ENCODE data around the gene PTPRD. TPM values are rescaled to one million over a fixed set of nuclear protein-coding genes. Genes with fewer than 3 reads are reported as not detected.

Gene PTPRD
- polyA plus RNA-seq, 1 experiment, result 0.39 TPM

- CTCF ChIA-PET, result no interaction called here
- no peak for DNase-seq (ENCODE audit: low read depth)
- POLR2A ChIA-PET, result no interaction called here
- TF ChIP-seq CTCF (IDR thresholded peaks at IDR 0.05; ENCODE audit: insufficient read depth, low read depth, low read length), result no peak
- Histone ChIP-seq H3K27me3 (ENCODE audit: control insufficient read depth, insufficient read depth, low read length) (no peaks in the 10 kb centered on the region), H3K36me3 (ENCODE audit: control insufficient read depth, insufficient read depth, low read length) (no peaks in the 10 kb centered on the region), H3K4me3 (ENCODE audit: low read depth, low read length) (no peak overlapping the region)
Observed at GRCh38 chr9:10411272-10411671, 201.5 kb downstream of the PTPRD start.

GRCh38 chr9:10403283-10403682, 209.5 kb downstream of the PTPRD start:
- Histone ChIP-seq H3K36me3 (ENCODE audit: control insufficient read depth, insufficient read depth, low read length) (no peaks in the 10 kb centered on the region), H3K27me3 (ENCODE audit: control insufficient read depth, insufficient read depth, low read length) (no peaks in the 10 kb centered on the region), H3K4me3 (ENCODE audit: low read depth, low read length) (no peak overlapping the region)
- DNase-seq (ENCODE audit: low read depth), result no peak
- TF ChIP-seq CTCF (IDR thresholded peaks at IDR 0.05; ENCODE audit: insufficient read depth, low read depth, low read length), result no peak
- POLR2A ChIA-PET, result no interaction called here
- CTCF ChIA-PET, result no interaction called here

- Histone ChIP-seq H3K4me3 (ENCODE audit: low read depth, low read length) (no peak overlapping the region), H3K27me3 (ENCODE audit: control insufficient read depth, insufficient read depth, low read length) (no peaks in the 10 kb centered on the region), H3K36me3 (ENCODE audit: control insufficient read depth, insufficient read depth, low read length) (no peaks in the 10 kb centered on the region)
- no peak for TF ChIP-seq CTCF (IDR thresholded peaks at IDR 0.05; ENCODE audit: insufficient read depth, low read depth, low read length)
- ChIA-PET CTCF (no interaction called here), POLR2A (no interaction called here)
- DNase-seq (ENCODE audit: low read depth), result no peak
Observed at GRCh38 chr9:10396615-10397014, 216.2 kb downstream of the PTPRD start.

GRCh38 chr9:10387282-10387681, 225.5 kb downstream of the PTPRD start:
- DNase-seq (ENCODE audit: low read depth), result no peak
- no peaks in the 10 kb centered on the region for H3K36me3 ChIP-seq (ENCODE audit: control insufficient read depth, insufficient read depth, low read length)
- CTCF ChIA-PET, result no interaction called here
- no peaks in the 10 kb centered on the region for H3K27me3 ChIP-seq (ENCODE audit: control insufficient read depth, insufficient read depth, low read length)
- H3K4me3 ChIP-seq (ENCODE audit: low read depth, low read length), result no peak overlapping the region
- POLR2A ChIA-PET, result no interaction called here
- TF ChIP-seq CTCF (IDR thresholded peaks at IDR 0.05; ENCODE audit: insufficient read depth, low read depth, low read length), result no peak

- Histone ChIP-seq H3K4me3 (ENCODE audit: low read depth, low read length) (no peak overlapping the region), H3K36me3 (ENCODE audit: control insufficient read depth, insufficient read depth, low read length) (no peaks in the 10 kb centered on the region), H3K27me3 (ENCODE audit: control insufficient read depth, insufficient read depth, low read length) (no peaks in the 10 kb centered on the region)
- CTCF ChIA-PET, result no interaction called here
- POLR2A ChIA-PET, result no interaction called here
- DNase-seq (ENCODE audit: low read depth), result no peak
- TF ChIP-seq CTCF (IDR thresholded peaks at IDR 0.05; ENCODE audit: insufficient read depth, low read depth, low read length), result no peak
Observed at GRCh38 chr9:10371824-10372223, 241.0 kb downstream of the PTPRD start.
